Ascending aorta (tissue), 2 donors: ENCODE data around the gene HS6ST1. TPM values are rescaled to one million over a fixed set of nuclear protein-coding genes. Genes with fewer than 3 reads are reported as not detected.

Source experiments
- DNase-seq, 2 donors: peaks; one replicate each; pipeline ENCODE4 v3.0.0-alpha.2; 2019; ENCODE audit warnings: low spot score in 2 of 2
- H3K27ac ChIP-seq, 2 donors: fragments of 200-600 bp; sonication (generic); one replicate each; pipeline ENCODE4 v1.5.1; 2016 to 2017; ENCODE audit warnings: mild to moderate bottlenecking in 1 of 2
- H3K27me3 ChIP-seq: fragments of 200-600 bp; sonication (generic); one replicate; pipeline ENCODE4 v1.5.1; 2017
- H3K36me3 ChIP-seq, 2 donors: fragments of 200-600 bp; sonication (generic); one replicate each; pipeline ENCODE4 v1.5.1; 2016
- H3K4me1 ChIP-seq, 2 donors: fragments of 200-600 bp; sonication (generic); one replicate each; pipeline ENCODE4 v1.5.1; 2016 to 2017; ENCODE audit warnings: mild to moderate bottlenecking in 1 of 2
- H3K4me3 ChIP-seq, 2 donors: fragments of 200-600 bp; sonication (generic); one replicate each; pipeline ENCODE4 v1.5.1; 2016 to 2017; ENCODE audit warnings: mild to moderate bottlenecking in 1 of 2
- H3K9me3 ChIP-seq, 2 donors: fragments of 200-600 bp; sonication (generic); one replicate each; pipeline ENCODE4 v1.5.1; 2016
- CTCF ChIP-seq, 3 experiments: fragments of 200-600 bp in 2 of 3; fragments of 450-650 bp in 1 of 3; sonication (generic) in 2 of 3; IDR thresholded peaks; one replicate each; pipeline ENCODE4 v1.5.1; 2016 to 2019; ENCODE audit warnings: antibody characterized with exemption in 3 of 3, mild to moderate bottlenecking in 1 of 3, moderate library complexity in 1 of 3
- intact Hi-C: fragments of 100-400 bp; cut with DNase I; formaldehyde crosslinking; loops from one replicate; pipeline ENCODE4 v1.15.1; 2023
- total RNA-seq: library from RNA; depleted of rRNA; stranded (reverse); fragments of >200 nt; gene quantifications from one replicate; pipeline ENCODE4 v1.1.0, GENCODE V29; 2016

The HS6ST1 gene
- total RNA-seq, 1 donor from 2014 or later: 42.7 TPM

GRCh38 chr2:128308889-128309279 is 9.8 kb downstream of the HS6ST1 start:
- intact Hi-C loops: loop anchor here (10.0 kb wide), 1 partner anchor 124 kb away; no protein-coding TSS in a partner anchor
- Histone ChIP-seq H3K27ac (no peak overlapping the region), H3K4me1 (peaks cover 6 to 19% of the 10 kb centered on the region in 2 donors), H3K4me3 (no peak overlapping the region), H3K9me3 (no peaks in the 10 kb centered on the region), H3K27me3 (no peaks in the 10 kb centered on the region), H3K36me3 (no peaks in the 10 kb centered on the region)
- no peak for DNase-seq
- no peak for TF ChIP-seq CTCF (IDR thresholded peaks at IDR 0.05)

- Histone ChIP-seq H3K27ac (no peak overlapping the region), H3K4me1 (peaks cover 6 to 19% of the 10 kb centered on the region in 2 donors), H3K36me3 (no peaks in the 10 kb centered on the region), H3K27me3 (no peaks in the 10 kb centered on the region), H3K9me3 (no peaks in the 10 kb centered on the region), H3K4me3 (no peak overlapping the region)
- DNase-seq: peak in 1 of 2 donors; percentile 58
- intact Hi-C loops: loop anchor here (10.0 kb wide), 1 partner anchor 124 kb away; no protein-coding TSS in a partner anchor
- no peak for TF ChIP-seq CTCF (IDR thresholded peaks at IDR 0.05)
These were observed 10.4 kb downstream of the HS6ST1 start for GRCh38 chr2:128308284-128308731.

GRCh38 chr2:128307595-128307994 is 11.1 kb downstream of the HS6ST1 start:
- H3K36me3 ChIP-seq: no peaks in the 10 kb centered on the region
- peak in 1 of 2 donors; percentile 58 for DNase-seq
- no peak overlapping the region for H3K27ac ChIP-seq

GRCh38 chr2:128306931-128307460 is 11.7 kb downstream of the HS6ST1 start:
- Histone ChIP-seq H3K27ac (no peak overlapping the region), H3K27me3 (no peaks in the 10 kb centered on the region), H3K4me1 (peaks cover 6 to 21% of the 10 kb centered on the region in 2 donors), H3K4me3 (no peak overlapping the region), H3K36me3 (no peaks in the 10 kb centered on the region), H3K9me3 (no peaks in the 10 kb centered on the region)
- intact Hi-C loops: loop anchor here (10.0 kb wide), 1 partner anchor 122 kb away; no protein-coding TSS in a partner anchor
- DNase-seq: no peak
- TF ChIP-seq CTCF (IDR thresholded peaks at IDR 0.05): no peak

More at GRCh38 chr2:128307595-128307994, 11.1 kb downstream of the HS6ST1 start:
- no peak for TF ChIP-seq CTCF (IDR thresholded peaks at IDR 0.05)
- intact Hi-C loops: loop anchor here (10.0 kb wide), 1 partner anchor 123 kb away; no protein-coding TSS in a partner anchor
- Histone ChIP-seq H3K27me3 (no peaks in the 10 kb centered on the region), H3K4me1 (peaks cover 6 to 19% of the 10 kb centered on the region in 2 donors), H3K4me3 (no peak overlapping the region), H3K9me3 (no peaks in the 10 kb centered on the region)

- no peak for DNase-seq
- Histone ChIP-seq H3K4me3 (no peak overlapping the region), H3K9me3 (no peaks in the 10 kb centered on the region), H3K36me3 (no peaks in the 10 kb centered on the region), H3K4me1 (peaks cover 10 to 25% of the 10 kb centered on the region in 2 donors), H3K27me3 (no peaks in the 10 kb centered on the region), H3K27ac (peak overlapping the region; percentile 51 to 63)
- TF ChIP-seq CTCF (IDR thresholded peaks at IDR 0.05): no peak
- intact Hi-C loops: loop anchor here (10.0 kb wide), 1 partner anchor 122 kb away; no protein-coding TSS in a partner anchor
These were observed 12.4 kb downstream of the HS6ST1 start for GRCh38 chr2:128306081-128306930.
